H9 (cell line): ENCODE data around the gene EFCAB14. TPM values are rescaled to one million over a fixed set of nuclear protein-coding genes. Genes with fewer than 3 reads are reported as not detected.

ENCODE experiments used
- DNase-seq: peaks from one replicate; pipeline ENCODE4 v3.0.0-alpha.2; 2017
- H2AFZ ChIP-seq: one replicate; pipeline ENCODE4 v1.6.1; 2013; ENCODE audit warnings: mild to moderate bottlenecking, low read length, control low read depth, moderate library complexity
- H2AK5ac ChIP-seq: 2 replicates; pipeline ENCODE4 v1.6.1; 2013; ENCODE audit warnings: low read length, control low read depth, mixed read lengths; ENCODE audit not compliant: insufficient read length
- H2BK120ac ChIP-seq: one replicate; pipeline ENCODE4 v1.6.1; 2013; ENCODE audit warnings: low read depth, mild to moderate bottlenecking, low read length, control low read depth, inconsistent platforms; ENCODE audit not compliant: poor library complexity, severe bottlenecking
- H2BK12ac ChIP-seq: 2 replicates; pipeline ENCODE4 v1.6.1; 2013; ENCODE audit warnings: low read length, control low read depth, mixed read lengths, low read depth; ENCODE audit not compliant: insufficient read length
- H2BK15ac ChIP-seq: 2 replicates; pipeline ENCODE4 v1.6.1; 2013; ENCODE audit warnings: low read depth, low read length, control low read depth
- H2BK20ac ChIP-seq: one replicate; pipeline ENCODE4 v1.6.1; 2013; ENCODE audit warnings: low read depth, mild to moderate bottlenecking, low read length, control low read depth, inconsistent platforms; ENCODE audit not compliant: poor library complexity, severe bottlenecking
- H2BK5ac ChIP-seq: 2 replicates; pipeline ENCODE4 v1.6.1; 2013; ENCODE audit warnings: low read length, control low read depth, mixed read lengths; ENCODE audit not compliant: insufficient read length
- H3K14ac ChIP-seq: 2 replicates; pipeline ENCODE4 v1.6.1; 2013; ENCODE audit warnings: low read length, control low read depth; ENCODE audit not compliant: insufficient read depth
- H3K18ac ChIP-seq: 2 replicates; pipeline ENCODE4 v1.6.1; 2013; ENCODE audit warnings: low read depth, mild to moderate bottlenecking, mixed read lengths, low read length, control low read depth; ENCODE audit not compliant: insufficient read length
- H3K23ac ChIP-seq: 2 replicates; pipeline ENCODE4 v1.6.1; 2013; ENCODE audit warnings: low read length, control low read depth, mixed read lengths, low read depth; ENCODE audit not compliant: insufficient read length
- H3K23me2 ChIP-seq: 2 replicates; pipeline ENCODE4 v1.6.1; 2013; ENCODE audit warnings: low read depth, mild to moderate bottlenecking, mixed read lengths, low read length, control low read depth; ENCODE audit not compliant: insufficient read length, poor library complexity, severe bottlenecking
- H3K27ac ChIP-seq: 2 replicates; pipeline ENCODE4 v1.5.1; 2013; ENCODE audit warnings: low read length, control low read depth, mixed read lengths, low read depth; ENCODE audit not compliant: insufficient read length
- H3K27me3 ChIP-seq: 2 replicates; pipeline ENCODE4 v1.6.1; 2013; ENCODE audit warnings: low read length, control low read depth, inconsistent platforms; ENCODE audit not compliant: insufficient read depth
- H3K4ac ChIP-seq: 2 replicates; pipeline ENCODE4 v1.6.1; 2013; ENCODE audit warnings: low read depth, mild to moderate bottlenecking, control low read depth, inconsistent platforms, low read length, moderate library complexity
- H3K4me1 ChIP-seq: 2 replicates; pipeline ENCODE4 v1.6.1; 2013; ENCODE audit warnings: low read length, control low read depth, inconsistent platforms; ENCODE audit not compliant: insufficient read depth
- H3K4me2 ChIP-seq: 2 replicates; pipeline ENCODE4 v1.6.1; 2013; ENCODE audit warnings: low read length, control low read depth, mixed read lengths; ENCODE audit not compliant: insufficient read length, insufficient read depth
- H3K56ac ChIP-seq: 2 replicates; pipeline ENCODE4 v1.6.1; 2013; ENCODE audit warnings: low read depth, mild to moderate bottlenecking, mixed read lengths, low read length, control low read depth; ENCODE audit not compliant: insufficient read length
- H3K79me1 ChIP-seq: 2 replicates; pipeline ENCODE4 v1.6.1; 2013; ENCODE audit warnings: low read depth, mild to moderate bottlenecking, moderate library complexity, low read length, control low read depth, inconsistent platforms; ENCODE audit not compliant: insufficient read depth, poor library complexity, severe bottlenecking
- H3K79me2 ChIP-seq: 2 replicates; pipeline ENCODE4 v1.6.1; 2013; ENCODE audit warnings: low read length, control low read depth, inconsistent platforms; ENCODE audit not compliant: insufficient read depth
- H3K9ac ChIP-seq: 2 replicates; pipeline ENCODE4 v1.6.1; 2013; ENCODE audit warnings: low read length, control low read depth, mixed read lengths; ENCODE audit not compliant: insufficient read length; ENCODE audit errors: extremely low read depth
- H3K9me3 ChIP-seq: one replicate; pipeline ENCODE4 v1.6.1; 2013; ENCODE audit warnings: low read depth, low read length, inconsistent platforms; ENCODE audit not compliant: control insufficient read depth
- H3T11ph ChIP-seq: one replicate; pipeline ENCODE4 v1.6.1; 2013; ENCODE audit warnings: mild to moderate bottlenecking, low read length, control low read depth, inconsistent platforms
- H4K20me1 ChIP-seq: one replicate; pipeline ENCODE4 v1.6.1; 2013; ENCODE audit not compliant: control insufficient read depth, insufficient read length, insufficient read depth
- H4K5ac ChIP-seq: 2 replicates; pipeline ENCODE4 v1.6.1; 2013; ENCODE audit warnings: low read depth, mild to moderate bottlenecking, mixed read lengths, low read length, control low read depth; ENCODE audit not compliant: insufficient read length
- H4K8ac ChIP-seq: replicated peaks from 2 replicates; pipeline ENCODE4 v1.6.1; 2013; ENCODE audit warnings: low read length, control low read depth, mixed read lengths, low read depth; ENCODE audit not compliant: insufficient read length
- H4K91ac ChIP-seq: 2 replicates; pipeline ENCODE4 v1.6.1; 2013; ENCODE audit warnings: low read depth, mild to moderate bottlenecking, moderate library complexity, mixed read lengths, low read length, control low read depth; ENCODE audit not compliant: insufficient read length
- H3K27ac Mint-ChIP-seq, 3 experiments: 2 replicates in 2 of 3; 3 replicates in 1 of 3; pipeline ENCODE4 v1.8.0; 2020 to 2021; ENCODE audit warnings: mixed read lengths in 3 of 3, mild to moderate bottlenecking in 1 of 3, moderate library complexity in 1 of 3
- H3K27me3 Mint-ChIP-seq: 2 replicates; pipeline ENCODE4 v1.8.0; 2021; ENCODE audit warnings: low read depth, mild to moderate bottlenecking, moderate library complexity, mixed read lengths
- H3K36me3 Mint-ChIP-seq, 3 experiments: 2 replicates in 2 of 3; 3 replicates in 1 of 3; pipeline ENCODE4 v1.8.0; 2020 to 2021; ENCODE audit warnings: low read depth in 3 of 3, mixed read lengths in 3 of 3; ENCODE audit not compliant: insufficient read depth in 1 of 3
- H3K4me1 Mint-ChIP-seq, 2 experiments: 2 replicates each; pipeline ENCODE4 v1.8.0; 2020; ENCODE audit warnings: mixed read lengths in 2 of 2
- H3K4me3 Mint-ChIP-seq, 2 experiments: 2 replicates in 1 of 2; 3 replicates in 1 of 2; pipeline ENCODE4 v1.8.0; 2020 to 2021; ENCODE audit warnings: mild to moderate bottlenecking in 2 of 2, mixed read lengths in 2 of 2, moderate library complexity in 1 of 2
- H3K9me3 Mint-ChIP-seq, 2 experiments: 2 replicates in 1 of 2; 3 replicates in 1 of 2; pipeline ENCODE4 v1.8.0; 2020; ENCODE audit warnings: mild to moderate bottlenecking in 2 of 2, mixed read lengths in 2 of 2, moderate library complexity in 1 of 2
- CTCF ChIP-seq: fragments of 200-600 bp; sonication (generic); conservative IDR thresholded peaks from 3 replicates; pipeline ENCODE4 v1.8.0; 2021; ENCODE audit warnings: antibody characterized with exemption, mild to moderate bottlenecking
- WGBS: extraction: QIAGEN DNeasy Blood & Tissue Kit; methylation state at CpG from one replicate; pipeline ENCODE4 v1.1.7; 2013; ENCODE audit warnings: missing lambda C conversion rate, low lambda C conversion rate, mixed read lengths; ENCODE audit not compliant: insufficient read length; ENCODE audit errors: extremely low coverage; 5-methylcytosine and 5-hydroxymethylcytosine counted together
- total RNA-seq: library from RNA; stranded (reverse); gene quantifications from 2 replicates; pipeline ENCODE4 v1.2.1, GENCODE V29; 2021

EFCAB14 gene
- total RNA-seq, 1 experiment from 2014 or later = 42.2 TPM

- no peak for TF ChIP-seq CTCF
- H3K56ac ChIP-seq = no peak within 1 kb of the TSS
- H3K4ac ChIP-seq = no peak within 1 kb of the TSS
- H2AFZ ChIP-seq = no peak within 1 kb of the TSS
- no peak within 1 kb of the TSS for H4K91ac ChIP-seq
- H2BK20ac ChIP-seq = no peak within 1 kb of the TSS
- peaks cover 31 to 35% of the 10 kb centered on the region in 2 experiments for H3K4me1 Mint-ChIP-seq
- H3K27ac ChIP-seq = no peak within 1 kb of the TSS
- H3K23ac ChIP-seq = no peak within 1 kb of the TSS
- no peak within 1 kb of the TSS for H3T11ph ChIP-seq
- H2BK15ac ChIP-seq = no peak within 1 kb of the TSS
- H3K27me3 Mint-ChIP-seq = no peaks in the 10 kb centered on the region
- no peaks in the 10 kb centered on the region for H4K20me1 ChIP-seq
- no peaks in the 10 kb centered on the region for H3K9me3 Mint-ChIP-seq
- no peak within 1 kb of the TSS for H2BK120ac ChIP-seq
- H3K27ac Mint-ChIP-seq = peak within 1 kb of the TSS in 2 of 3 experiments; percentile 46 to 61; a peak in 2 of 7 replicates
- no peak within 1 kb of the TSS for H2AK5ac ChIP-seq
- H3K79me1 ChIP-seq = no peaks in the 10 kb centered on the region
- no peak within 1 kb of the TSS for H2BK5ac ChIP-seq
- H3K9me3 ChIP-seq = no peaks in the 10 kb centered on the region
- peaks cover 2 to 17% (median 4%) of the 10 kb centered on the region in 3 experiments; a peak in 3 of 7 replicates for H3K36me3 Mint-ChIP-seq
- peaks cover 4% of the 10 kb centered on the region; the same call in 1 of the 2 replicates for H3K4me1 ChIP-seq
- DNase-seq = peak; percentile 22
- no peak within 1 kb of the TSS for H3K9ac ChIP-seq
- no peak within 1 kb of the TSS for H3K4me3 Mint-ChIP-seq
- H2BK12ac ChIP-seq = no peak within 1 kb of the TSS
- no peaks in the 10 kb centered on the region for H3K27me3 ChIP-seq
- no CpG with 5 or more reads among the region's 3 CpGs for WGBS
- no peak within 1 kb of the TSS for H3K4me2 ChIP-seq
- H3K18ac ChIP-seq = no peak within 1 kb of the TSS
- H4K8ac ChIP-seq = no peak within 1 kb of the TSS
- no peaks in the 10 kb centered on the region for H3K79me2 ChIP-seq
- H4K5ac ChIP-seq = no peak within 1 kb of the TSS
- H3K14ac ChIP-seq = no peak within 1 kb of the TSS
- H3K23me2 ChIP-seq = peaks cover 10% of the 10 kb centered on the region
Observed at GRCh38 chr1:46671554-46671953, 47.4 kb downstream of the EFCAB14 start, which contains the start of gene TEX38. Gene TEX38, plus strand, starts transcription at chr1:46671854. Its CDS starts 81 bp downstream, at chr1:46671935.
